ENCODE data around the gene PHKA1.
A peak's percentile ranks its signal among the peaks of the same experiment; 100 is the strongest.
"Not testable (repeated sequence)": the region's sequence is repeated elsewhere in the genome, so short reads cannot be mapped to it uniquely, and the experiment has no call there.

The PHKA1 gene

GRCh38 chrX:72663737-72664136, 50.4 kb downstream of the PHKA1 start:
- no peak for DNase-seq

GRCh38 chrX:72662020-72662747, 51.9 kb downstream of the PHKA1 start:
- no peak for DNase-seq

GRCh38 chrX:72659723-72660122, 54.4 kb downstream of the PHKA1 start:
- no peak for DNase-seq

GRCh38 chrX:72652082-72652481, 62.0 kb downstream of the PHKA1 start:
- DNase-seq, result no peak

GRCh38 chrX:72644946-72645345, 69.2 kb downstream of the PHKA1 start:
- DNase-seq, result no peak

GRCh38 chrX:72641611-72642010, 72.5 kb downstream of the PHKA1 start:
- no peak for DNase-seq

GRCh38 chrX:72635930-72636329, 78.2 kb downstream of the PHKA1 start:
- no peak for DNase-seq

GRCh38 chrX:72634331-72634730, 79.8 kb downstream of the PHKA1 start:
- no peak for DNase-seq

- DNase-seq, result no peak
Observed at GRCh38 chrX:72630185-72630584, 83.9 kb downstream of the PHKA1 start.

GRCh38 chrX:72624194-72624593, 89.9 kb downstream of the PHKA1 start:
- DNase-seq, result no peak

- DNase-seq, result no peak
Observed at GRCh38 chrX:72621625-72622485, 92.3 kb downstream of the PHKA1 start.

DNA sequence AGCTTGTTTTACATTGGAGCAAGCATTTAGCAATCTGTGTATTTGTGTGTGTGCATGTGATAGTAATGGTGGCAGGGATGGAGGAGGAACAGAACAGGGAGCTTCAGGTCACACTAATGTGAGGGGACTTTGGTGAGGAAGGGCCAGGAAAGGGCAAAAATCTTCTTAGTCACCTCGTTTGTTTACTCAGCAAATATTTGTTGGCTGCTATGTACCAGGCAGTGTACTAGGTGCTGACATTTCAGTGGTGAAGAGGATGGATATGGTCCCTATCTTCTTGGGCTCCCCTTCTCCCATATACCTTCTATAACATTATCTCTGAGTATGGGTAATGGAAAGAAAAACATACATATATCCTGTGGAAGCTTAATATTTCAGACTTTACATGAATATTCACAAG, 92.9 kb downstream of the PHKA1 start:
- no peak for DNase-seq

DNA sequence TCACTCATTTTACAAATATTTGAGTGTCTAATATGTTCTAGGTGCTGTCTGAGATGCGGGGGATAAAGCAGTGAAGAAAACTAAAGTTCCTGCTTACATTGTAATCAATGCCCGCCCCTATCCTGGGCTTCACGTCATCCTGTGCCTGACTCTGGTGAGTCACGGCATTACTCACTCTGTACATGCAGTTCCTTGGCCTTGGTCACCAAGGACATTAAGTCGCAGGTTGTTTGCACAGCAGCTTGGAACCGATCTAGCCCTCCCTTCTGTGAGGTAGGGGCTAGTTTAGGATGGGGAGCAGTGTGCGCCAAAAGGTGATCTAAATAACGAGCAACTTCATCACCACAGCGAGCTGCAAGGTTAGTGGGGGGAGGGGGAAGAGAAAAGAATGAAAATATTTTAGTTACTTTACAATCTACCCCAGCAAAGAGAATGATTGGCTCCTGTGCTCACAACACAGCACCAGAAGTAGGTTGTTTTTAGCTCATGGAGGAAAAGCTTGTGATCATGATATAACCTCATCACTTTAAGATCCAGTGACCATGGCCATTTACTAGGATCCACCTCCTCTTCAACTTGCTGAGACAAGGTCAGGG, 93.5 kb downstream of the PHKA1 start:
- DNase-seq, result no peak

DNA sequence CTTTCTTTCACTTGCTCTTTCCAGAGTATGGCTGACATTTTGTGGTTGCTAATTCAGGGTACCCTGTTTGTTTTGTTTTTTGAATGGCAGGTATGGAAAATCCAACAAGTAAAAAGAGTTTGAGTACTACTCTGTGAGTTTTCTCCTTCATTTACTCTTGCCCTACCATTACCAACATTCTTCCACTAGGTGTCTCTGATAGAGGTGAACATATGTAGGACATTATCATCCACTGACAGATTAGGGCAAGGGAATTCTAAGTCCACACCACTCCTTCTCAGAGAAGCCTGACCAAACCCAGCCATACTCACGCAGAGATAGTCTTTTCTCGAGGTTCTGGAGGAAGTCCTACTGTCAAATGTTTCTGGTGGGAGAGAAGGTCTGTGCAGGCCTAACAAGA, 104.8 kb downstream of the PHKA1 start:
- DNase-seq, result no peak

- no peak for DNase-seq
Observed at GRCh38 chrX:72604705-72605104, 109.4 kb downstream of the PHKA1 start.

DNA sequence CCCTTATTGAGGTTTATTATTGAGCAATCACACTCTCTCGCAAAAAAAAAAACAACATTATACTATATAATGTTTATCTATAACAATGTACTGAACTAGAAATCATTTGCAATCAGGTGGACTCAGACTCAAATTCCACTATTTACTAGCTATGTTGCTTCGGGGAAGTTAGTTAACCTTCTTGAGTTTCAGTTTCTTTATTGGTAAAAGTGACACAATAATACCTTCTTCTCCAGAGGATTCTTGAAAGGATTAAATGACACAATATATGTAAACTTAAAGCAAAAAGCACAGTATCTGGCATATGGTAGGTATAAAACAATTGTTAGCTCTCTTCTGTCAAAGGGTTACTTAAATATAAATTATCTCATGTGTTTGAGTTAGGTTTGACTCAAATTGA, 110.0 kb downstream of the PHKA1 start:
- DNase-seq, result no peak

- DNase-seq, result not testable (repeated sequence)
Observed at GRCh38 chrX:72591038-72591437, 123.1 kb downstream of the PHKA1 start.

- no peak for DNase-seq
Observed at GRCh38 chrX:72584163-72584562, 129.9 kb downstream of the PHKA1 start.

DNA sequence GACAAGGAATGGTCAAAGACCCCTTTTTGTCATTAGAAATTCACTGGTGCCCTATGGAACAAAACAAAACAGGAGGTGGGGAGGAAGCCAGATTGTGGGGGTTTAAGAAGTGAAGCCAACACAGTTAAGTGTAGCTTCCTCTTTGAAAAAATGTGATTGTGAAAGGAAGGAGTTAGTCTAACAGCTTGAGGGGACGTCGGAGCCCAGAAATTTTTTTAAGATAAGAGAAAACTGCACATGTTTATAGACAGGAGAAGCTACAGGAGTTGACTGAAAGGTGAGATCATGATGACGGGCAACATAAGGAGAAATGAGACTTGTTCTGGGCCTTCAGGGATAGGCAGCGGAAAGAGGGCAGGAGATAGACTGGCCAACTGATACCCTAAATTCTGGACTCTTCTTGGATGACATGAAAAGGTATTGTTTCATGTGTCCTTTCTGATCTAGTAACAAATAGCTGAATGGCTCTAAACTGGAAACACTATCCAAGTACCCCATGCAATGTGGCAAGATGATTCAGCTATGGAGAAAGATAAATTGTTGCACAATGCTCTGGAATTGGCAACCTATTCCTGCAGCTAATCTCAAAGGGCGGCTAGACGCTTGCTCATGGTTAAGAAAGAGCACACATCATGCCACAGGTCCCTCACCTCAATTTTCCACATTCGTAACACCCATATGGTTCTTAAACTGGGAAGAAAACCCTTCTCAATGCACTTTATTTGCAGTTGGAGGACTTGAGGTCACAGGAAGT, 137.8 kb downstream of the PHKA1 start:
- DNase-seq, result no peak

DNA sequence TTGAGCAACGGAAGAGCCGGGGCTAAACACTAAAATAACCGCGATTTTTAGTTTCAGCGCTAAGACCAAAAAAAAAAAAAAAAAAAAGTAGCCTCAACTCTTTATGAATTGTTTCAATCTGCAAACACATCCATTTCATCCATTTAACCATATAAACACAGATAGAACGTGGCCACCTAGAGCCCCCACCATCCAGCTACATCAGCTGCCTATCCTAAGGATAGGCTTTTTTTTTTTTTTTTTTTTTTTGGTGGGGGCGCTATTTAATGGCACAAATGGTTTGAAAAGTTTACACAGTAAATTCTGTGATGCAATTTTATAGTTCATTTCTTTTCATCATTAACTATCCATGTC, 141.0 kb downstream of the PHKA1 start:
- no peak for DNase-seq

DNA sequence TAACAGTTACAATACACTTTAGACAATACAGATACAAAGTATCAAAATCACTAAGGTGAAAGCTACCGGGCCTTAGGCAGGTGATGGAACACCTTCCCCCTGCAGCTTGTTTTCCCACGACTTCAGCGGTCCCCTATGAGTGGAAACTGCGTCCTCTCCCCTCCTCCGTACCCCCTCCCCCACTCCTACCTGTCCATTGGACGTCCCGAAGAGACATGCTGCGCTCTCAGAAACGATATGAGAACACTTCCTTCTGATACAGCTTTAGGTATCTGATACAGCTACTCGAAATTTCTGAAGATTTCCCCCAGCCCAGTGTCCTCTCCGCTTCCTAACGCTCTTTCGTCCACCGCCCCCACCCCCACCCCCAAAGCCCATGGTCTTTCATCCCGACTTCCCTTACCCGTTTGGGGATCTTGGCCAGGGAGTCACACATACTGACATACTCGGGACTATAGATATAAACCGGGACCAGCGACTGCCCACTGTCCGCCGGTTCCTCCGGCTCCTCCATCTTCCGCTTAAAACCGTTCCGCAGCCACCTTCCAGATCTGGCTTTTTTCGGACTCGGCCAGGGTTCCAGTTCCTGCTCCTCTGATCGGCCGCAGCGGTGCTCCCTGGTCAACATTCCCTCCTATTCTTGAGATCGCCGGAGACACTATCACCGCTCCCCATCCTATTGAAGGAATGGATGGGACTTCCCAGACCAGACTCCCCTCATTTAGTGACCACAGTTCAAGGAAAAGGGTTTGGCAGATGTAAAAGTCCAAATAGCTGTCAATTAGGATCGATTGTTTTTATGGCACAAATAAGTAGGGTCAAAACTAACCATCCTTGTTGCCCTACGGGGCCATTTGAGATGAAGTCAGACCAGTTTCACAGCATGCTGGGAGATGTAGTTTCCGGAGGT, 141.6 kb downstream of the PHKA1 start, which contains the start of gene HDAC8:
TSS of gene HDAC8 (minus strand) at position 596 of the 910 bp plus-strand sequence. CDS start at position 514, 82 bp downstream.
- DNase-seq, result peak; percentile 68

- DNase-seq, result no peak
Observed at GRCh38 chrX:72569786-72570185, 144.3 kb downstream of the PHKA1 start.
